Measurements from ENCODE around the gene ODAM.

The ODAM gene, protein sequence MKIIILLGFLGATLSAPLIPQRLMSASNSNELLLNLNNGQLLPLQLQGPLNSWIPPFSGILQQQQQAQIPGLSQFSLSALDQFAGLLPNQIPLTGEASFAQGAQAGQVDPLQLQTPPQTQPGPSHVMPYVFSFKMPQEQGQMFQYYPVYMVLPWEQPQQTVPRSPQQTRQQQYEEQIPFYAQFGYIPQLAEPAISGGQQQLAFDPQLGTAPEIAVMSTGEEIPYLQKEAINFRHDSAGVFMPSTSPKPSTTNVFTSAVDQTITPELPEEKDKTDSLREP

DNA sequence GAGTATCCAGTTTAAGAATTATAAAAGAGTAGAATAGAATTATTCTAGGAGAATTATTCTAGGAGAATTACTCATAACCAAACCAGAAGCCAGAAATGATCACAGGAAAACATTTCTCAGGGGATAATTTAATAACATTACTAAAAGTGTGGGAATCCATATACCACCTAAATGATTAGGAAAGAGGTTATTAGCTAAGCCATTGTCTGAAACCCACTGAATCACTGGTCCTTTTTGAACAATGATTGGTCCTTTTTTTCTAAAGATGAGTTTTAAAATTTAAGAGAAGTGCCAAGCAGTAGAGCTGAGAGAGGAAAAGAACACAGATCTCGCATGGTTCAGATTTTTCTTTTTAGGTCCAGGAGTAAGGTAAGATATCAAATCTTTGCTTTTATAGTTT, at the start of gene ODAM:
TSS of gene ODAM (plus strand) at position 301 of the 400 bp plus-strand sequence. CDS start 819 bp downstream, outside the sequence.
- Mint-ChIP-seq H3K4me3 (no peak within 1 kb of the TSS), H3K27ac (no peak within 1 kb of the TSS), H3K9me3 (no peaks in the 10 kb centered on the region), H3K36me3 (ENCODE audit: low read depth) (no peaks in the 10 kb centered on the region), H3K4me1 (ENCODE audit: low read depth) (no peaks in the 10 kb centered on the region), H3K27me3 (ENCODE audit: low read depth) (no peaks in the 10 kb centered on the region)

DNA sequence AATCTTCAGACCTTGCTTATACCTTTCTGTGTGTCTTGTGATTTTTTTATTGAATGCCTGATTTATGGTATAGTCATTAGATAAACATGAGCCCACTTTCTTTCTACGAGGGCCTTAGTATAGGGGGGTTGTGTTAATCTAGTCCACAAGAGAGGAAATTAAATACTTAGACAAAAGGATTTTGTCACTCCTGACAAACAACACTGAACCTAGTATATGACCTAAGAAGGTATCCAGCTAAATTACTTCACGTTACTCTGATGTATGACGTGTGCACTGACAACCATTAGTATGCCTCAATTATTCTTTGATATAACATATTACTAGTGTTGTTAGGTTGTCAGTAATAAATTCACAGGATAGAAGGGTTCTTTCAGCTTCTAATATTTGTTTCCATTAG, 44.3 kb upstream of the ODAM start:
- Mint-ChIP-seq H3K27ac (no peak overlapping the region), H3K36me3 (ENCODE audit: low read depth) (no peaks in the 10 kb centered on the region), H3K9me3 (no peaks in the 10 kb centered on the region), H3K4me1 (ENCODE audit: low read depth) (no peaks in the 10 kb centered on the region), H3K27me3 (ENCODE audit: low read depth) (no peaks in the 10 kb centered on the region), H3K4me3 (no peak overlapping the region)

DNA sequence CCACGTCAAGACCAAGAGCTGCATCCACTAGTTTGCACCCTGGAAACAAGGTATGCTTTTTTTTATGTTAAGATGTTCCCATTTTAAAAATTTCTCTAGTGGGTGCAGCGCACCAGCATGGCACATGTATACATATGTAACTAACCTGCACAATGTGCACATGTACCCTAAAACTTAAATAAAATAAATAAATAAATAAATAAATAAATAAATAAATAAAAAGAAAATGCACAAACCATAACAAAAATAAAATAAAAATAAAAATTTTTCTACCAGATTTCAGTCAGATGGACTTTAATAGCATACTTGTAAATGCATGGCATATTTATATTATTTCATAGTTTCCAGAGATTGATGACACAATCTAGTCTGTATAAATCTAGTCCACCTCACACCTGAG, 43.4 kb upstream of the ODAM start:
- H3K27me3 Mint-ChIP-seq (ENCODE audit: low read depth): no peaks in the 10 kb centered on the region
- H3K36me3 Mint-ChIP-seq (ENCODE audit: low read depth): no peaks in the 10 kb centered on the region
- H3K27ac Mint-ChIP-seq: no peak overlapping the region
- H3K4me1 Mint-ChIP-seq (ENCODE audit: low read depth): no peaks in the 10 kb centered on the region
- H3K9me3 Mint-ChIP-seq: no peaks in the 10 kb centered on the region
- no peak overlapping the region for H3K4me3 Mint-ChIP-seq

DNA sequence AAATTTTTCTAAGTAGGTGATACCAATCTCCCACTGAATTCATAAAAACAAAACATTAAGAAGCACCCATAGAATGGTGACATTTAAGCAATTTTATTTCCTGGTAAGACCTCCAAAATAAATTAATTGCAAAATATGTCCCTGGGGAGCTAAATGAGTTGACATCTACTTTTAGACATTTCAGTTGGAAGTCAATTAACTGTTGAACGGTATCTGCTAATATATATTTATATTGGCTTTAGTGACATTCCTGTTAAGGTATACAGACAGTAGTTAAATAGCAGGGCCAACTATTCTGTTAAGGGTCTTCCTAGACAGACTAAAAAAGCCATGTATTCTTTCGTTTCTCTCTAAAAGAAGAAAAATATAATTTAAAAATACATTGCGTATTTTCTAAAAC, 41.6 kb upstream of the ODAM start, which contains the start of gene PRR27:
TSS of gene PRR27 (plus strand) at position 301 of the 400 bp plus-strand sequence. CDS start 139 bp downstream, outside the sequence.
- Mint-ChIP-seq H3K4me1 (ENCODE audit: low read depth) (no peaks in the 10 kb centered on the region), H3K27me3 (ENCODE audit: low read depth) (no peaks in the 10 kb centered on the region), H3K27ac (no peak within 1 kb of the TSS), H3K9me3 (no peaks in the 10 kb centered on the region), H3K36me3 (ENCODE audit: low read depth) (no peaks in the 10 kb centered on the region), H3K4me3 (no peak within 1 kb of the TSS)

DNA sequence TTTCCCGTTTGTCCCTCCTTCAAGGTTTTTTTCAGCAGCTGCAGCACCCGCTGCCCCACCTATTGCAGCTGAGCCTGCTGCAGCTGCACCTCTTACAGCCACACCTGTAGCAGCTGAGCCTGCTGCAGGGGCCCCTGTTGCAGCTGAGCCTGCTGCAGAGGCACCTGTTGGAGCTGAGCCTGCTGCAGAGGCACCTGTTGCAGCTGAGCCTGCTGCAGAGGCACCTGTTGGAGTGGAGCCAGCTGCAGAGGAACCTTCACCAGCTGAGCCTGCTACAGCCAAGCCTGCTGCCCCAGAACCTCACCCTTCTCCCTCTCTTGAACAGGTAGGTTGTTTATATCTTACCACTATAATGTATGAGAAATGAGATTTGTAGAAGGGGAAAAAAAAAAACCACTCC, 36.9 kb upstream of the ODAM start:
- no peak overlapping the region for H3K4me3 Mint-ChIP-seq
- H3K27ac Mint-ChIP-seq: no peak overlapping the region
- no peaks in the 10 kb centered on the region for H3K4me1 Mint-ChIP-seq (ENCODE audit: low read depth)
- H3K36me3 Mint-ChIP-seq (ENCODE audit: low read depth): no peaks in the 10 kb centered on the region
- no peaks in the 10 kb centered on the region for H3K27me3 Mint-ChIP-seq (ENCODE audit: low read depth)
- no peaks in the 10 kb centered on the region for H3K9me3 Mint-ChIP-seq

DNA sequence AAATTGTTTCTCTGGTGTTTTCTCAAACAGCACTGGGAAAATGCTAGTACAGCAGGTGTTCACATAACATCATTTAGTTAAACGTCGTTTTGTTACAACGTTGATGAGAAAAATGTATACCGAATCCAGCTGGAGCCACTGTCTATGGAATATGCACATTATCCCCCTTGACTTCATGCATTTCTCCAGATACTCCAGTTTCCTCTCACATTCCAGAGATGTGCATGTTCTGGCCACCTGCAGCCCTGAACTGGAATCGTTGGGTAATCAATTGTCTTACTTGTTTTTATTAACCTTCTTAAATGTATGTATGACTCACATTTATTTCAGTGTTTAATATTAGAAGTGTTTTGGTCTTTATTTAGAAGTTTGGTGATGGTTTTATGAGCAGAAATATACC, 18.4 kb upstream of the ODAM start:
- Mint-ChIP-seq H3K27ac (no peak overlapping the region), H3K9me3 (no peaks in the 10 kb centered on the region), H3K36me3 (ENCODE audit: low read depth) (no peaks in the 10 kb centered on the region)

DNA sequence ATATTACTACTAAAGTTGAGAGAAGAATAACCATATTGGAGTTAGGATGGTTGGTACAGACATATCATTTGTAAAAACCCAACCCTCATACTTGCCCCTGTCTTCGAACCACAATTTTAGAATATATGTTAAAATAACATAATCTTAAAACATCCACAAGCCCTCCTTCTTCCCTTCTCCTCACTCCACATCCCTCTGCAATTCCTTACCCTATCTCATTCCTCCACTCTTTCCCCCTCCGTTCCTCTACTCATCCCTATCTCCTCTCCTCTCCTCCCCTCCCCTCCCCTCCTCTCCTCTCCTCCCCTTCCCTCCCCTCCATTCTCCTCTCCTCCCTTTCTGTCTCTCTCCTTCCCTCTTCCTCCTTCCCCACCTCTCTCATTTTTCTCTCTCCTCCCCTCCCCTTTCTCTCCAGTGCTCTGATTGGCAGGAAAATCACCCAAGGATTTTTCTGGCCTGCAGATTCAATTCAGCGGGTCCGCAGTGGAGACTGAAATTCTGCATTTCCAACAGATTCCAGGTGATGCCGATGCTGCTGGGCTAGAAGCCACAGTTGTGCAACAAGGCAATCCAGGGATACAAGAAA, 17.4 kb upstream of the ODAM start:
- H3K27ac Mint-ChIP-seq: no peak overlapping the region
- H3K27me3 Mint-ChIP-seq (ENCODE audit: low read depth): no peaks in the 10 kb centered on the region
- H3K9me3 Mint-ChIP-seq: no peaks in the 10 kb centered on the region
- no peaks in the 10 kb centered on the region for H3K4me1 Mint-ChIP-seq (ENCODE audit: low read depth)
- no peaks in the 10 kb centered on the region for H3K36me3 Mint-ChIP-seq (ENCODE audit: low read depth)
- H3K4me3 Mint-ChIP-seq: no peak overlapping the region

More for the DNA sequence above, 18.4 kb upstream of the ODAM start:
- H3K27me3 Mint-ChIP-seq (ENCODE audit: low read depth): no peaks in the 10 kb centered on the region
- H3K4me3 Mint-ChIP-seq: no peak overlapping the region
- no peaks in the 10 kb centered on the region for H3K4me1 Mint-ChIP-seq (ENCODE audit: low read depth)

DNA sequence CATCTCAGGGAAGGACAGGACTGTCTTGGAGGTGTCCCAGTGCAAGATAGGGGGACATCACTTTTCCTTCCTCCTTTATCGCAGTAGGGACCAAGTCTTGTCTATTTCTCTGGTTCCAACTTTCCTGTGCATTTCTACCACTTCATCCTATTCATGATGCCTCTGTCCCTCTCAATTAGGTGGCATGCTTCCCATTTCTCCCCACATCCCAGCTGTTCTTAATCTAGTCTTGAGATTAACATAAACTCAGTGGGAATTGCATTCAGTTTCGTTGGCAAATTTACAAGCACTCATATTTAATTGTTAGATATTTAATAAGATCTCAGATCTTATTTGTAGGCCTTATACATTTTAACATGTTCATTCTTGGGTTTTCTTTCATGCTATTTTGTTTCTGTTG, 15.7 kb upstream of the ODAM start:
- no peaks in the 10 kb centered on the region for H3K4me1 Mint-ChIP-seq (ENCODE audit: low read depth)
- H3K27me3 Mint-ChIP-seq (ENCODE audit: low read depth): no peaks in the 10 kb centered on the region
- H3K36me3 Mint-ChIP-seq (ENCODE audit: low read depth): no peaks in the 10 kb centered on the region
- H3K4me3 Mint-ChIP-seq: no peak overlapping the region
- H3K9me3 Mint-ChIP-seq: no peaks in the 10 kb centered on the region
- no peak overlapping the region for H3K27ac Mint-ChIP-seq

DNA sequence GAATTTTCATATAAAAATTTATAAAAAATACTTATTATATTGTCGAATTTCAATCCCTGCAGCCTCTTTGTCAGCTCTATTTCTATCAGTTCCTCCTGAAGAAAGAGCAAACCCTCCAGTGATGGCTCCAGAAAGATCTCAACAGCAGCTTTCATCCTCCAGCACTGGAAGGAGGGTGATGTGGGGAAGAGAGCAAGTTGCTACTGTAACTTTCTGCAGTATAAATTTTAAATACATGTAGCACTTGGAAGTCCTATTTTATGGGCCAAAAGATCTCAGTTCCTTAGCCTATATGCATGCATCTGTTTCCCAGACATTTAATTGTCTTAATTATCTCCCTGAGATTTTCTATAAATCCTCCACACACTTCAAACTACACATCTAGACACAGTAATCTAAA, 13.7 kb upstream of the ODAM start:
- Mint-ChIP-seq H3K36me3 (ENCODE audit: low read depth) (no peaks in the 10 kb centered on the region), H3K9me3 (no peaks in the 10 kb centered on the region), H3K4me1 (ENCODE audit: low read depth) (no peaks in the 10 kb centered on the region), H3K27me3 (ENCODE audit: low read depth) (no peaks in the 10 kb centered on the region), H3K27ac (no peak overlapping the region), H3K4me3 (no peak overlapping the region)

DNA sequence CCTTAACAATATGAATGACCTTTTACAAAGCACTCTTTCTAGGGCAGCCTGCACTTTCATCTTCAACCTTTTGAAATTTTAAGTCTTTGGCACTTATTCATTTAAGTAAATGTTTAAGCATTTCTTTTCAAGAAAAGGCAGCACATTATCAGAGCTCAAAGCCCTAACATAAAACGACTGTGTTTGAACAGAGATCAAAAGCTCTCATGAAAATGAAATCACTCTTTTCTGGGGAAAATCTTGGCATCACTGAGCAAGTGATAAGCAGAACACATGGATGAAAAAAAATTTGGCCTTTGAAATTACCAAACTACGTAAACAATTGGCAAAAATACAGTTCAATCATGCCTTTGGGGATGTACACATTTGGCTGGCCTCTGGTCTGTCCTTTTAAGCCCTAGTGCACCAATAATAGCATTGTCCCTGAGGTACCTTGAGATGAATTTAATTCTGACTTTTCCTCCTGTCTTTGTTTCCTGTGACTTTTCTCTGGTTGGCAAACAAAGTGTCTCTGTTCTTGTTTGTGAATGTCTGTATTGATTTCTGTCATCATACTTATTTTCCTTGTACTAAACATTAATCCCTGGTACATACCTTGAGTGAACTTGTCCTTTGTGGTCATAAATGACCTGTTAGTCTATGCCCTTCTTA, 12.9 kb upstream of the ODAM start:
- H3K36me3 Mint-ChIP-seq (ENCODE audit: low read depth): no peaks in the 10 kb centered on the region
- no peaks in the 10 kb centered on the region for H3K4me1 Mint-ChIP-seq (ENCODE audit: low read depth)
- no peak overlapping the region for H3K4me3 Mint-ChIP-seq
- H3K27me3 Mint-ChIP-seq (ENCODE audit: low read depth): no peaks in the 10 kb centered on the region
- no peaks in the 10 kb centered on the region for H3K9me3 Mint-ChIP-seq
- no peak overlapping the region for H3K27ac Mint-ChIP-seq

DNA sequence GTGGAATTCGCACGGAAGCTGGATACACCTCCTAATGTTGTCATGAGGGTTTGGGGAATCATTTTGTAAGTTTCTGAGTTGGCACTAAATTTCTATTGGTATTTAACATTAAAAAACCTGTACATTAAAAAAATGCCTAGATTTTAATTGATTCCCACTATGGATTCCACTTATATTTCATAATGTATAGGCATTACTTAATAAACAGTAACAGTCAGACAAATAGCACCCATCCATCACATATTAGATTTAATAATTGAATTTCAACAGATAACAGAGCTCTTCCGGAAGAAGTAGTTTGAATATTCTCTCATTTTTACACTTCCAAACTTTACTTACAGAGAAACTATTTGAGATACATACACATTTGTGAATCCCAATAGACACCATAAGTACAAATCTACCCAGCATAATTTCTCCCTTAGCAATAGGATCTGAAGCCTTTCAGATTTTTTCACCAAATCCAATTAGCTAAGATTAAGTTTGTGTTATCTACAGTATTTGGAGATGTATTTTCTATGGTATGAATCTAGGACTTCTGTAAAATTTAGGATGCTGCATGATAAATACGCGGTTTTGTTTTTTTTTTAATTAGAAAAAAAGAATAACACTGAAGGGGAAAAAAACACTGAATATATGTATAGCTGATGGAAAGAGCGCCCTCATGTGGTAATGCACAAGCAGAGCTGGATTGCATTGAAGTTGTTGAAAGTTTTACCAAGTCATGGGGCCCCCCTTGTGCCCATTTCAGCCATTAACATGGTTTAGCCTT, 12.2 kb upstream of the ODAM start:
- Mint-ChIP-seq H3K36me3 (ENCODE audit: low read depth) (no peaks in the 10 kb centered on the region), H3K4me3 (no peak overlapping the region), H3K4me1 (ENCODE audit: low read depth) (no peaks in the 10 kb centered on the region), H3K27me3 (ENCODE audit: low read depth) (no peaks in the 10 kb centered on the region), H3K27ac (no peak overlapping the region), H3K9me3 (no peaks in the 10 kb centered on the region)

DNA sequence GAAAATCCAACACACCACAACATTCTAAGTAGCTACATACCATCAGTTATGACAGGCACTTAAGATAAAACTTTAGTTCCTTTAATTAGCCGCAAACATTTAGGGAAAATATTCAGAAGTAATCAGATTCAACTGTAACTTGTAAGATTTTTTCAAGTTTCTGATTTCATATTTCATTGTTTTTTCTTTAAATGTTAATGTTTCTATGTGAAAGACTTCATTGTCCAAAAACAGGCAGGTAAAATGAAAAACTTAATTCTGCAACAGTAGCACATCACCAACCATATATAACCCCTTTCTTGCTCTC, 11.6 kb upstream of the ODAM start:
- Mint-ChIP-seq H3K4me3 (no peak overlapping the region), H3K4me1 (ENCODE audit: low read depth) (no peaks in the 10 kb centered on the region), H3K27me3 (ENCODE audit: low read depth) (no peaks in the 10 kb centered on the region)

DNA sequence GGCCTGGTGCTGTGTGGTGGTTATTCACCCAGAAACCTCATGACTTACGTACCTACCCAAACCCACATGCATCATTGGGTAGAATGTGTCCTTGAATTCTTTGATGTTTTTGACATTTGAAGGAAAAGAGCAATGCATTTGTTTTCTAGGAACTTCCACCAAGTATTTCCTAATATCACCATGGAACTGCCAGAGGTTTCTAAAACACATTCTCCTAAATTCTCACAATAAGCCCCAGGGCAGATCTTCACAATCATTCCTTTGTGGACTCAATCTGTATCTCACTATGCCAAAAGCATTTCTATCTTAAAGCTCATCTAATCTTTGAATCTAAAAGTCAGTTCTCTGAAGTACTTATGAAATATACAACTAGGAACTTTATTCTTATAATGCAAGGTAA, 8.3 kb upstream of the ODAM start:
- Mint-ChIP-seq H3K36me3 (ENCODE audit: low read depth) (no peaks in the 10 kb centered on the region), H3K4me3 (no peak overlapping the region), H3K4me1 (ENCODE audit: low read depth) (no peaks in the 10 kb centered on the region), H3K27me3 (ENCODE audit: low read depth) (no peaks in the 10 kb centered on the region), H3K9me3 (no peaks in the 10 kb centered on the region), H3K27ac (no peak overlapping the region)

More for the DNA sequence above, 11.6 kb upstream of the ODAM start:
- no peaks in the 10 kb centered on the region for H3K9me3 Mint-ChIP-seq
- no peak overlapping the region for H3K27ac Mint-ChIP-seq
- no peaks in the 10 kb centered on the region for H3K36me3 Mint-ChIP-seq (ENCODE audit: low read depth)

DNA sequence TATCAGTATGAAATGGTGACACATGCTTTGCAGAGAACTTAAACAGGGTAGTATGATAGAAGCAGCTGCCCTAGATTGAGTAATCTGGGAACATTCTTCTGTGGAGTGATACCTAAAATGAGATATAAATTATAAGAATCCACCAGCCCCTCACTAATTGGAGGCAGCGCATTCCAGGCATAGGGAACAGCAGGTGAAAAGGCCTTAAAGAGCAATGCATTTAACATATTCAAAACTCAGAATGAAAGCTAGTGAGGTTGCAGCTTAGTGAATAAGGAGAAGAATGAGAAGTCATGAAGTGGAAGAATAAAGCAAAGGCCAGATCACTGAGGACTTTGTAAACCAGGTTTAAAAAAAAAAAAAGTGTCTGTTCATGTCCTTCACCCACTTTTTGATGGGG, 4.9 kb upstream of the ODAM start:
- Mint-ChIP-seq H3K27me3 (ENCODE audit: low read depth) (no peaks in the 10 kb centered on the region), H3K4me1 (ENCODE audit: low read depth) (no peaks in the 10 kb centered on the region), H3K36me3 (ENCODE audit: low read depth) (no peaks in the 10 kb centered on the region), H3K27ac (no peak overlapping the region), H3K9me3 (no peaks in the 10 kb centered on the region), H3K4me3 (no peak overlapping the region)

DNA sequence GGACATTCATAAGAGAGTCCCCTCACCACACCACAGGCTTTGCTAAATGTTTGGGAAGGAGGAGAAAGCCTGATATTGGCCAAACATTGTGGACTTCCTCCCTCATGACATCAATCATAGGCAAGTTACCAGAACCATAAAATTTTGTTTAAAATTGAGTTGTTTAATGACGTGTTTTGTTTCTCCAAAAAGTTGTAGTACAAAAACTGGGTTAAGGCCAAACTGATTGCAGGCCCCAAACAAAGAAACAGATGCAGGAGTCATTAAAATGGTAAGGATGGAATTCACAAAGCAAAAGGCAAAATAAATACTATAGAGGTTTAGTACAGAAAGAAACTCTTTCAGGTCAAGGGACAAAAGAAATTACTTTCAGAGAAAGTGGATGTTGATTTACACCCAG, 3.9 kb upstream of the ODAM start:
- Mint-ChIP-seq H3K4me1 (ENCODE audit: low read depth) (no peaks in the 10 kb centered on the region), H3K9me3 (no peaks in the 10 kb centered on the region), H3K27ac (no peak overlapping the region), H3K27me3 (ENCODE audit: low read depth) (no peaks in the 10 kb centered on the region), H3K4me3 (no peak overlapping the region), H3K36me3 (ENCODE audit: low read depth) (no peaks in the 10 kb centered on the region)
